Measurements from ENCODE around the gene EPHA10. TPM values are rescaled to one million over a fixed set of nuclear protein-coding genes. Genes with fewer than 3 reads are reported as not detected.

EPHA10 gene
- total RNA-seq, 1 experiment from 2014 or later = 7.6 TPM

- POLR2A ChIA-PET (ENCODE audit: unreplicated experiment) = no interaction called here
Observed at GRCh38 chr1:37728416-37728815, 36.5 kb downstream of the EPHA10 start.

GRCh38 chr1:37726751-37727585 is 38.0 kb downstream of the EPHA10 start:
- H3K27ac ChIP-seq = no peak overlapping the region
- H3K4me2 ChIP-seq = no peak overlapping the region
- H3K9me2 ChIP-seq (ENCODE audit: insufficient read depth) = no peaks in the 10 kb centered on the region
- no peaks in the 10 kb centered on the region for H3K27me3 ChIP-seq (ENCODE audit: insufficient read depth, low read depth)
- no peaks in the 10 kb centered on the region for H4K20me1 ChIP-seq (ENCODE audit: insufficient read depth)
- H3K4me3 ChIP-seq = no peak overlapping the region
- ChIA-PET CTCF (no interaction called here), POLR2A (ENCODE audit: unreplicated experiment) (no interaction called here)
- intact Hi-C loops (cut with micrococcal nuclease; ENCODE audit: unreplicated experiment) = no loop called here
- no peaks in the 10 kb centered on the region for H3K4me1 ChIP-seq (replicated peaks; ENCODE audit: insufficient read depth)
- no peak for DNase-seq
- BruUV-seq (replicated peaks) = no TSS peak
- no peaks in the 10 kb centered on the region for H3K79me2 ChIP-seq (ENCODE audit: low read depth)
- H3F3A ChIP-seq (ENCODE audit: insufficient read depth, low read depth) = no peaks in the 10 kb centered on the region
- H3K36me3 ChIP-seq (ENCODE audit: low read depth) = no peaks in the 10 kb centered on the region
- no peak for TF ChIP-seq CTCF (conservative IDR thresholded peaks at IDR 0.05)
- no peaks in the 10 kb centered on the region for H3K9me3 ChIP-seq (ENCODE audit: insufficient read depth, low read depth)
- no peak overlapping the region for H2AFZ ChIP-seq

More at GRCh38 chr1:37728416-37728815, 36.5 kb downstream of the EPHA10 start:
- Histone ChIP-seq H3K27ac (no peak overlapping the region), H3K27me3 (ENCODE audit: insufficient read depth, low read depth) (no peaks in the 10 kb centered on the region), H4K20me1 (ENCODE audit: insufficient read depth) (no peaks in the 10 kb centered on the region), H3K4me1 (replicated peaks; ENCODE audit: insufficient read depth) (peaks cover 5% of the 10 kb centered on the region), H3K9me3 (ENCODE audit: insufficient read depth, low read depth) (no peaks in the 10 kb centered on the region), H3K36me3 (ENCODE audit: low read depth) (no peaks in the 10 kb centered on the region), H3K79me2 (ENCODE audit: low read depth) (no peaks in the 10 kb centered on the region), H3K4me2 (no peak overlapping the region), H3K9me2 (ENCODE audit: insufficient read depth) (no peaks in the 10 kb centered on the region), H3F3A (ENCODE audit: insufficient read depth, low read depth) (no peaks in the 10 kb centered on the region), H3K4me3 (no peak overlapping the region), H2AFZ (no peak overlapping the region)
- DNase-seq = no peak
- CTCF ChIA-PET = no interaction called here
- no TSS peak for BruUV-seq (replicated peaks)
- TF ChIP-seq CTCF (conservative IDR thresholded peaks at IDR 0.05) = no peak
- TF ChIP-seq EZH2 (IDR thresholded peaks at IDR 0.05; ENCODE audit: low read depth) = no peak
- intact Hi-C loops (cut with micrococcal nuclease; ENCODE audit: unreplicated experiment) = no loop called here

GRCh38 chr1:37725851-37726613 is 38.9 kb downstream of the EPHA10 start:
- Histone ChIP-seq H3K9me2 (ENCODE audit: insufficient read depth) (no peaks in the 10 kb centered on the region), H3K27ac (no peak overlapping the region), H3K4me2 (no peak overlapping the region), H3K4me1 (replicated peaks; ENCODE audit: insufficient read depth) (no peaks in the 10 kb centered on the region), H4K20me1 (ENCODE audit: insufficient read depth) (no peaks in the 10 kb centered on the region), H3K27me3 (ENCODE audit: insufficient read depth, low read depth) (no peaks in the 10 kb centered on the region), H3K36me3 (ENCODE audit: low read depth) (no peaks in the 10 kb centered on the region), H3F3A (ENCODE audit: insufficient read depth, low read depth) (no peaks in the 10 kb centered on the region), H2AFZ (no peak overlapping the region), H3K79me2 (ENCODE audit: low read depth) (no peaks in the 10 kb centered on the region), H3K4me3 (no peak overlapping the region), H3K9me3 (ENCODE audit: insufficient read depth, low read depth) (no peaks in the 10 kb centered on the region)
- ChIA-PET CTCF (no interaction called here), POLR2A (ENCODE audit: unreplicated experiment) (no interaction called here)
- TF ChIP-seq EZH2 (IDR thresholded peaks at IDR 0.05; ENCODE audit: low read depth) (no peak), CTCF (conservative IDR thresholded peaks at IDR 0.05) (no peak)
- no peak for DNase-seq
- intact Hi-C loops (cut with micrococcal nuclease; ENCODE audit: unreplicated experiment) = no loop called here
- BruUV-seq (replicated peaks) = no TSS peak
